Panc1 (cell line): ENCODE data around the gene TRPC3.

ENCODE experiments used
- CTCF ChIP-seq: fragments of 450-650 bp; IDR thresholded peaks from 2 replicates; pipeline ENCODE4 v1.5.1; 2017; ENCODE audit warnings: mild to moderate bottlenecking
- POLR2AphosphoS5 ChIP-seq: IDR thresholded peaks from 2 replicates; pipeline ENCODE4 v1.6.1; 2012; ENCODE audit warnings: mild to moderate bottlenecking, low read depth, low read length, moderate library complexity
- REST ChIP-seq, 2 experiments: IDR thresholded peaks; 2 replicates each; pipeline ENCODE4 v1.6.1; 2011 to 2012; ENCODE audit warnings: low read depth in 2 of 2, control low read depth in 1 of 2, low read length in 1 of 2, mild to moderate bottlenecking in 1 of 2, moderate library complexity in 1 of 2; ENCODE audit not compliant: insufficient read depth in 1 of 2
- SIN3A ChIP-seq: IDR thresholded peaks from 2 replicates; pipeline ENCODE4 v1.6.1; 2012; ENCODE audit warnings: low read depth, mild to moderate bottlenecking, low read length, moderate library complexity, borderline replicate concordance; ENCODE audit not compliant: insufficient read depth

- TF ChIP-seq CTCF (no peak), POLR2AphosphoS5 (no peak), SIN3A (no peak), REST (IDR thresholded peaks at IDR 0.05; ENCODE audit: insufficient read depth in 1 of 2, low read depth in 2 of 2, low read length in 1 of 2) (no peak)
Observed at GRCh38 chr4:121960818-121961217, 9.0 kb upstream of the TRPC3 start.
